GM21825 (cell line): ENCODE results near the gene ORMDL3.
"Not testable (repeated sequence)": the region's sequence is repeated elsewhere in the genome, so short reads cannot be mapped to it uniquely, and the experiment has no call there.

Experiments used
- ATAC-seq: cut with Tn5 transposase; IDR thresholded peaks from one replicate; pipeline ENCODE4 v1.9.1; 2021; ENCODE audit warnings: mild to moderate bottlenecking, moderate library complexity; ENCODE audit not compliant: unreplicated experiment

The ORMDL3 gene

GRCh38 chr17:39887078-39887477 is 40.3 kb downstream of the ORMDL3 start:
- ATAC-seq, result no peak

GRCh38 chr17:39886102-39886501 is 41.3 kb downstream of the ORMDL3 start:
- not testable (repeated sequence) for ATAC-seq

DNA sequence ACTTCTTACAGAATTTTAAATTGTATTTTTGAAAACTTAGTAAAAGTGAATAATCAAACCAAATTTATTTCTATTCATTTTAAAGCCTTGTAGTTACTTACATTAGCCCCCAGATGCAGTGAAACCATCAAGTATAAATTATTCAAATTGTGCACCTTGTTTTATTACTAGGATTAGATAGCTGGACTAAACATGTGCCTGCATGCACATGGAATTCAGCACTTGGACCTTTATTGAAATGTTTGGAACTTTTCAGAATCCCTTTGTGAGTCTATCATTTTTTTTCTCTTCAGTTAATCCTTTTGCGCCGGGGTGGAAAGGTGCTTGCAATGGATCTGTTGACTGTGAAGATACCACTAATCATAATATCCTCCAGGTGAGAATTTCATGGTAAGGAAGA is 54.6 kb downstream of the ORMDL3 start:
- no peak for ATAC-seq

DNA sequence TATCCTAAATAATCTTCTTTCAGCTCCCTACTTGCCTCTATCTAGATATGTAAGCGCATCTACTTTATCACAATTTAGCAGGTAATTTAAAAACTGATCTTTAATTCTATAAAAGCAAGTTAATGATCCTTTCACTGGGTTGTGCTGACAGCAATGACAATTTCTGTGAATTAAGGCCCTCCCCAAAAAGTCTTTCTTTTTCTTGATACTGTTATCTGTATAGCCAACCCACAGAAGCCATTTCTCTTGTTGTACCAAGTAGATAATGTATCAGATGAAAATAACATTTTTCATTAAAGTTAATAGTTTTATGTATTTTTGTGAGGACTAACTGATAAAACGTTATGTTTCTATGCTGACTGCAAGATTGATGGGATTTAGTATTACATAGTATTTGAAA is 55.6 kb downstream of the ORMDL3 start:
- no peak for ATAC-seq
